ENCODE data around the gene POLK. TPM values are rescaled to one million over a fixed set of nuclear protein-coding genes. Genes with fewer than 3 reads are reported as not detected.
"Not testable (repeated sequence)": the region's sequence is repeated elsewhere in the genome, so short reads cannot be mapped to it uniquely, and the experiment has no call there.

POLK gene
- total RNA-seq, 1 donor from 2014 or later, result 34.5 TPM

DNA sequence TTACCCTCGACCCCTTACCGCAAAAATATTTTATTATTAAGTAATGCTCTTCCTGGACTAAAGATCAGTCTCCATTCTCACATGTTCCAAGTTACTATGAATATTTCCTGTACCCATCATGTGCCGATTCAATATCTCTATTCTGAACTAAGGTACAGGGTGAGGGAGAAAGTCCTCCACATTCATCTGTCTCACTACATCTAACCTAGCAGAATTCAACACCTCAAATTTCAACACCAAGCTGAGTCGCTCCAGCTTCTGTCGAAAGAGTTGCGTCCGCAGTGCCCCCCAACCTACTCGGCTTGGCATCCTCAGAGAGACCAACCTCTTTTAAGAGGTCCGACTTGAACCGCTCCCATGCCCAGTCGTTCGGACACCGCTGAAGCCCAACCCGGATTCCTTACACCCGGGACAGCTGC lies 1.3 kb upstream of the POLK start:
- intact Hi-C loops (cut with micrococcal nuclease), result loop anchor here (2.0 to 5.0 kb wide), 5 partner anchors 643 to 1520 kb away; partner anchors contain the start of genes AGGF1, FAM169A and HEXB

DNA sequence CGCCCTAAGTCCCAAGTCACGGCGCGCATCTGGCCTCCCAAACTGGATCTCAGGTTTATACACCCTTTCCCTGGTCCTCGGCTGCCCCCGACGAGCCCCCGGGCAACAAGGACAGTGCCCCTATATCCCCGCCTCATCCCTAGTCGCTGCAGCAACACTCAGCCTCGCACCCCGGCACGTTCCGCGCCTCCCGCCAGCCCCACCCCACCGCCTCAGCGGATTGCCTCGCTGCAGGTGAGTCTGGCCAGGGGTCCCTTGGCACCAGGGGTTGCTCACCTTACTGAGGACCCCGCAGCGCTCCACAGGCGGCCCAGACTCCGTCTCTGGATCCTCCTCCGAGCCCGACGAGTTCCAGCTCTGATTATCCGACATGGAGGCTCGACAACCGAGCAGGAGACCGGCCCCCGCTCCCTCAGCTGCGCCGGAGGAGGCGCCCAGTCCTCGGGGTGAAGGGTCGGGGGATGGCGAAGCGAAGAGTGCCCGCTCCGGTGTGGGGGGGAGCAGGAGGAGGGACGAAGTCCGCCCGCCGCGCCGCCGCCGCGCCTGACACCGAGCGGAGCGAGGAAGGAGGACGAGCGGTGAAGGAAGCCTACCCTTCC lies 756 bp upstream of the POLK start:
- intact Hi-C loops (cut with micrococcal nuclease), result loop anchor here (1.0 to 5.0 kb wide), 15 partner anchors 56 to 1946 kb away; partner anchors contain the start of genes AGGF1, ANKRA2, FAM169A and GFM2

DNA sequence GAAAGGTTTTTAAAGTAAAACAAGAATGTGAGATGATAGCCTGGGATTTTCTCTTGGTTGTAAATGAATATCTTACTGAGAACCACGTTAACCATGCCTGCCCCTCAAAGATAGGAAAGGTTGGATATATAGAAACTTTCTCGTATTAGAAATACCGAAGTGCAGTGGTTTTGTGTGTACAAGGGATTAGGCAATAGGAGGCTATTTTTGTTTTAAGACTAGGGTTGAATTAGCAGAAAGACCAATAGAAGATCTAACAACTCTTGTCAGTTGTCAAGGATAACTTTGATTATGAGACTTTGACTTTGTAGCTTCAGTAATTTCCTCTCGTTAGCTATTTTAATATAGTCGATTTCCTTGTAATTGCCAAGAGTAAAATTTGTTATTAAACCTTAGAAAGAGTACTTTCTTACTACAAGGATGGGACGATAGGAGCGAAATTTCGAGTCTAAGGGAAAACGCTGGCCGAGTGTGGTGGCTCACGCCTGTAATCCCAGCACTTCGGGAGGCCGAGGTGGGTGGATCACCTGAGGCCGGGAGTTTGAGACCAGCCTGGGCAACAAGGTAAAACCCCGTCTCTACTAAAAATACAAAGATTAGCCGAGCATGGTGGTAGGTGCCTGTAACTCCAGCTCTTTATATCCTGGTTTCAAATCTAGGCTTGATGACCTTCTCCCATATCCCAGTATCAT lies 838 bp downstream of the POLK start:
- intact Hi-C loops (cut with micrococcal nuclease), result loop anchor here (1.0 to 5.0 kb wide), 4 partner anchors 645 to 1035 kb away; partner anchors contain the start of gene FAM169A

DNA sequence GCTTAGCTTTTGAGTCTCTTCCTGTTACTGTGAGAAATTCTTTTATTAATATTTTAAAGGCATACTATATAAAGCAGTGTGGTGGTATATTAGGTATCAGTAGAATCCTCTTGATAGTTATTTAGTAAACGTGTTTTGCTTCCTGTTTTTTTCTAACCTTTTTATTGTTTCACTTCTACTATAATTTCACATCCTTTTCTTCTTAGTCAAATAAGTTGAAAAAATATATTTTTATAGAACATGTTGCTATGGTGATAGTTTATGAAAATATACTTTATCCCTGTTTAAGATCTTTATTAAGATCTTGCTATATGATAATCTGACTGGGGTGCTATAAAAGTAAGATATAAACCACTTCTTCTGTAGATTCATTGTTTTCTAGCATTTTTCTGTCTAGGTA lies 2.1 kb downstream of the POLK start:
- intact Hi-C loops (cut with micrococcal nuclease), result loop anchor here (5.0 kb wide), 3 partner anchors 647 to 937 kb away; partner anchors contain the start of gene FAM169A

DNA sequence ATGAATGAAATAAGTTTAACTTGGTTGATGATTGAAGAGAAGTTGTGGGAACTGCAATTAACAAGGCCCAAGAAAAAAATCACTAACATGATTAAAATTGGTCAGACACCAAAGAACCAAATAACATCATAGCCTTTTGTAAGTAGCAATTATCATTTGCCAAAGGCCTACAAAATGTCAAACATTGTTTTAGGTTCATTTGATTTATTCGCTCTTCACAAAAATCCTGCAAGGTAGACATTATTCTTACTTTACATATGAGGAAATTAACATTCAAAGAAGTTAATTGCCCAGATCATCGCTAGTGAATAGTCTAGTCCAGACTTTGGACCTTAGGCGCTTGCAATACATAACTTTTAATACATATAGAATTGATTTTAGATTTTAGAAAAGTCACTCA lies 2.6 kb downstream of the POLK start:
- intact Hi-C loops (cut with micrococcal nuclease), result loop anchor here (5.0 kb wide), 3 partner anchors 647 to 937 kb away; partner anchors contain the start of gene FAM169A

DNA sequence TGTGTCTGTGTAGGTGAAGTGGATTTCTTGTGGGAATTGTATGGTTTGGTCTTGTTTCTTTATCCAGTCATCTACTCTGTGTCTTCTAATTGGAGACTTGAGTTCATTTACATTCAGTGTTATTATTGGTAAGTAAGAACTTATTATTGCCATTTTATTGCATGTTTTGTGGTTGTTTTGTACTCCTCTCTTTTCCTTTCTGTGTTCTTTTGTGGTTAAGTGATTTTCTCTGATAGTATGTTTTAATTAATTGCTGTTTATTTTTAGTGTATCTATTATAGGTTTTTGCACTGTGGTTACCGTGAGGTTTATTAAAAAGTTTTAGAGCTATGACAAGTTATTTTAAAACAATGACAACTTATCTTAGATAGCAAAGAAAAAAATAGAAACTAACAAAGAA lies 8.1 kb downstream of the POLK start:
- intact Hi-C loops (cut with micrococcal nuclease), result no loop called here

DNA sequence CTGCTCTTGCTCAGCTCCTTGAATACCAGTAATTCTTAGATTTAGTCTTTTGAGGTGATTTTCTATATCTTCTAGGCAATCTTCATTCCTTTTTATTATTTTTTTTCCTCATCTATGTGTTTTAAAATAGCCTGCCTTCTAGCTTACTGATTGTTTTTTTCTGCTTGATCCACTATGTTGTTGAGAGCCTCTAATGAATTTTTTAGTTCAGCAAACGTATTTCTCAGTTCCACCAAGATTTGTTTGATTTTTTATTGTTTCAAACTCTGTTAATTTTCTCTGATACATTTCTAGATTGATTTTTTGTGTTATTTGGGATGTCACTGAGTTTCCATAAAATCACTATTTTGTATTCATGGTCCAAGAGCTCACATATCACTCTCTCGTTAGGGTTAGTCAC lies 9.5 kb downstream of the POLK start:
- intact Hi-C loops (cut with micrococcal nuclease), result no loop called here

DNA sequence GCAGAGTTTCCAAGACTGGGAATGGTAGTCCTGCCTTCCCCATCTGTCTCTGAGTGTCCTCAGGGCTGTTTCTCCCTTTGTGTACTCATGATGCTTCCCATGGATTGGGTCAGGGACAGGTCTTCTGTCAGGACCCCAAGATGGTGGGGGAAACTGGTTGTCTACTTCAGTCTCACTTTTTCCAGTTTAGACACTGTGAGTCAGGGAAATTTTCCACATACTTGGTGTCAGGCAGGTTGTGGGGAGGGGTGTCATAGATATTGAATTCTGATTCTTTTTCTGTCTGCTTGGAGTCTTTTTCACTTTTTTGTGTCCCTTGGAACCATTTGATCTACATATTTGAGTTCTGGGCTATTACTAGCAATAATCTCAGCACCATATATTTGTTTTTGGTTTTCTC lies 10.3 kb downstream of the POLK start:
- intact Hi-C loops (cut with micrococcal nuclease), result no loop called here

DNA sequence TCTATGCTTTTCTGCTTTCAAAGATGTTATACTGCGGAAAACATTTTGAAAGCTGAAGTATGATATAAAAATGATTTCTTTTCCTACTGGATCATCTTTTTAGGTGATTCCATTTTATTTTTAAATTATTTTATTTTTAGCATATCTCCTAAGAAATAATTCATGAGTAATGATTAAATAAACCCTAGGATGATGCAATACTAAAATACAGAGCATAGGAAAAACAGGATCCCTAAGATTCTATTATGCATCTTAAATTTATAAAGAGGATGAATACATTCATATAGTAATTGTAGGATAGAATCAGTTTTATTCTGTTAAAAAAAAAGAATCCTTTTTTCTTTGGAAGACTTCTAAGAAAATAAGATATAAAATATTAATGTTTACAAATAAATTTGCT lies 10.9 kb downstream of the POLK start:
- intact Hi-C loops (cut with micrococcal nuclease), result no loop called here

DNA sequence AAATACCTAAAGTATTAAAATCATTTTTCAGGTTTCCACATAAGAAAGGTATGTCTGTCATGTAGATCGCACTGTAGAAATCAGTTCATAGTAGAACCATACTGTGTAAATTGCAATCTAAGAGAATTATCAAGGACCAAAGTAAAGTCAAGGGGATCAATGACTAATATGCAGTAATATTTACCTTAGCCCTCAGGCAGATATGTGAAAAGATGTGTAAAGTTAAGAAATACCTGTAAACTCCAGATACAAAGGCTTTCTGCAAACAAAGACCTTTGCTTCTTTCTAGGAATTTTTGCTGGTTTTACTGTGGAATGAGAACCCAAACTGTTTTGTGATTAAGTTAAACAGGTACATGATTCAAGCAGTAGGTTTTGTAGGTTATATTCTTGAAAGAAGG lies 11.6 kb downstream of the POLK start:
- intact Hi-C loops (cut with micrococcal nuclease), result no loop called here

DNA sequence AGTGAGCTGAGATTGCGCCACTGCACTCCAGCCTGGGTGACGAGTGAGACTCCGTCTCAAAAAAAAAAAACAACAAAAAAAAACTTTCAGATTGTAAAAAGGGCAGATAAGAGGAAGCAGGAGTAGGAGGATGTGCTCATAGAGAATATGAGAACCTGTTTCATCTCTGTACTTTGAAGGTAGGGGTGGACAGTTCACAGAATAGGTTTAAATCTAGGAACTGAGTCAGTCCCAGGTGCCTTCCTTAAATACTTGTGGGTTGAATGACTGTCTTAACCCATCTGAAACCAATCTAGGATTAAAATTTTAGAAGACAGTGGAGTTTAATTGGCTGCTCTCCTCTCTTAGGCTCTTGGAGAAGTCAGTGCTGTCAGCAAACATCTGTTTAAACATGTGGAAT lies 12.4 kb downstream of the POLK start:
- intact Hi-C loops (cut with micrococcal nuclease), result loop anchor here (2.0 kb wide), 1 partner anchor 43 kb away; no protein-coding TSS in a partner anchor

DNA sequence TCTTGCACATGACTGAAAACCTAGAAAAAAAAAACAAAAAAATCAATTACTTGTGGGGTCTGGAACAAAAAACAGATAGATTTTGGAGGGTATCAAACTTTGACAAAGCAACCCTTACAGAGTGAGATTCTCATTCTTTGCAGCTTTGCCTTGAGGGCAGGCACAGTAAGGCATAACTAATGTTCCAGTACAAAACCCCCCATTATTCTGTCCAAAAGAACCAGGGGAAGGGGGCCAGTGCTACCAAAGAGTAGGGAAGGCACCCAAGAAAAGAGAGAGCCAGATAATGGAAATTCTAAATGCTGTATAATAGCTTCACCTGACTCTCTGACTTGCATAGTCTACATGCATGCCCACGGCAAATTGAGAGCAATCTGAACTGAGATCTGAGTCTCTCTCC lies 12.9 kb downstream of the POLK start:
- intact Hi-C loops (cut with micrococcal nuclease), result loop anchor here (2.0 kb wide), 1 partner anchor 42 kb away; no protein-coding TSS in a partner anchor

DNA sequence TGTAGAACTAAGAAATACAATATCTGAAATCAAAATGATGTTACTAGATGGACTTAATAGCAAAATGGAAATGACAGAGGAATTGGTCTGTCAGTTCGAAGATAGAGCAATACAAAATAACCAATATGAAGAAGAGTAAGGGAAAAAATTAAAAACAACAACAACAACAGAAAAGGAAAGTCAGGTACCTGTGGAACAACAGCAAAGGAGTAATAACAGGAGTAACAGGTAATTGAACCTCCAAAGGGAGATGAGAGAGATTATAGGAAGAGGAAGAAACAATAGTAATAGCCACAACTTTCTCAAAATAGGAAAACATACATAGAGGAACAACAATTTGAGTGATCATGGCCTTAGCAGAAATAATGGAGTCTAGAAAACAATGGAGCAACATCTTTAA lies 13.7 kb downstream of the POLK start:
- intact Hi-C loops (cut with micrococcal nuclease), result loop anchor here (2.0 kb wide), 1 partner anchor 41 kb away; no protein-coding TSS in a partner anchor

DNA sequence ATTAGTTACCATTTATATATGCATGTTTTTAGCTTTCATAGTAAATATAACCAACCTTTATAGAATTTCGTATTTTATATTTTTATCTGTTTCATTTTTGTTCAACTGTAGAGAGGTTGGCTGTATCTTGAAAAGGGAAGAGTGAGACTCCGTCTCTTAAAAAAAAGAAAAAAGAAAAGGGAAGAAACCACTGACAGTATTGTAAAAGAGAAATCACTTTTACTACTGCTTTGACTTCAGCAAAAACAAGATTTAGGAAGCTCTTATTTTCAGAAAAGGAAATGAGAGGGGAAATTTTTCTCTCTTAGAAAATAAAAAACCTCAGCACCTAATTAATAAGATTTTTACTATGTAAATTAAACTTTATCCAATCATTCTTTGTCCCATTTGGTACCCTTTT lies 14.4 kb downstream of the POLK start:
- intact Hi-C loops (cut with micrococcal nuclease), result no loop called here

DNA sequence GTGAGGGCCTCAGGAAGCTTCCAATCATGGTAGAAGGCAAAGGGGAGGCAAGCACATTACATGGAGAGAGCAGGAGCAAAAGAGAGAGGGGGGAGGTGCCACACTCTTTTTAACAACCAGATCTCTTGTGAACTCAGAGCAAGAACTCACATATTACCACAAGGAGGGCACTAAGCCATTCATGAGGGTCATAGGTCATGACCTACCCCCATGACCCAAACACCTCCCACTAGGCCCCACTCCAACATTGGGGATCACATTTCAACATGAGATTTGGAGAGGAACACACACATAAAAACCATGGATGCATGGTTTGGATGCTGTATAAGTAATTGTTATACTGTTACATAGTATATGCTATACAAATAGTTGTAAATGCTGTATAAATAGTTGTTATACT lies 17.5 kb downstream of the POLK start:
- intact Hi-C loops (cut with micrococcal nuclease), result no loop called here

DNA sequence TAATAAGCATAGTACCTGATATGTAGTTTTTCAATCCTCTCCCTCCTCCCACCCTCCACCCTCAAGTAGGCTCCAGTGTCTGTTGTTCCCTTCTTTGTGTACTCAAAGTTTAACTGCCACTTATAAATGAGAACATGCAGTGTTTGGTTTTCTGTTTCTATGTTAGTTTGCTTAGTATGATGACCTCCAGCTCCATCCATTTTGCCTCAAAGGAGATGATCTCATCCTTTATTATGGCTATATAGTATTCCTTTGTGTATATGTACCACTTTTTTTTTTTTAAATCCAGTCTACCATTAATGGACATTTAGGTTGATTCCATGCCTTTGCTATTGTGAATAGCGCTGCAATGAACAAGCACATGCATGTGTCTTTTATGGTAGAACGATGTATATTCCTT lies 20.5 kb downstream of the POLK start:
- intact Hi-C loops (cut with micrococcal nuclease), result no loop called here

DNA sequence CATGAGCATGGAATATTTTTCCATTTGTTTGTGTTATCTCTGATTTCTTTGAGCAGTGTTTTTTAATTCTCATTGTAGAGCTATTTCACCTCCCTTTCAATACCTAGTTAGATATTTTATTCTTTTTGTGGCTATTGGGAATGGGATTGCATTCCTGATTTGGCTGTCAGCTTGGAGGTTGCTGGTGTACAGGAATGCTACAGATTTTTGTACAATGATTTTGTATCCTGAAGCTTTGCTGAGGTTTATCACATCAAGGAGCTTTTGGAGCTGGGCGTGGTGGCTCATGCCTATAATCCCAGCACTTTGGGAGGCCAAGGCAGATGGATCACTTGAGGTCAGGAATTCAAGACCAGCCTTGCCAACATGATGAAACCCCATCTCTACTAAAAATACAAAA lies 22.0 kb downstream of the POLK start:
- intact Hi-C loops (cut with micrococcal nuclease), result not testable (repeated sequence)

DNA sequence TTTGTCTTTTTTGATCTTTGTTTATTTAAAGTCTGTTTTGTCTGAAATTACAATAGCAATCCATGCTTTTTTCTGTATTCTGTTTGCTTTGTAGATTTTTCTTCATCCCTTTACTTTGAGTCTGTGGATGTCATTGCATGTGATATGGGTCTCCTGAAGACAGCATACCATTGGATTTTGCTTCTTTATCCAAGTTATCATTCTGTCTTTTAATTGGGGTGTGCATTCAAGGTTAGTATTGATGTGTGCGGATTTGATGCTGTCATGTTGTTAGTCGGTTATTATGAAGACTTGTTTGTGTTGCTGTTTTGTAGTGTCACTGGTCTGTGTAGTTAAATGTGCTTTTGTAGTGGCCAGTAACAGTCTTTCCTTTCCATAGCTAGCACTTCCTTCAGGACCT lies 23.0 kb downstream of the POLK start:
- intact Hi-C loops (cut with micrococcal nuclease), result no loop called here

DNA sequence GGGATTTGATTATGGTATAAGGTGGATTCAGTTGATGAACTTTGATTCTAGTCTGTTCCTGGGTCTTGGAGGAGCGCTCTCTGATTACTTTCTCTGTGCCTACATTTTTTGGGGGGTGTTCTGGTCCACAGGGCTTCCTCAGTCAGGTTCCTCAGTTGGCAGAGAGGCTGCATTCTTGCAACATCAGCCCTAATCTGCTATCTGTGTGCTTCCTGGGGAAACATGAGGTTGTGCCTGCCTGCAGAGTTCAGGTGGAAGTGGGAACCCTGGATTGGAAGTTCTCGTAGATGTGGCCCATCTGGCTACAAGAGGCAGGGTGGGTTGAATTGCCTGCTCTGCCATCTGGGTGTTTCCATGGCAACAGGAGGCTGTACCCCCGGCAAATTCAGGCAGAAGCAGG lies 24.5 kb downstream of the POLK start:
- intact Hi-C loops (cut with micrococcal nuclease), result no loop called here

DNA sequence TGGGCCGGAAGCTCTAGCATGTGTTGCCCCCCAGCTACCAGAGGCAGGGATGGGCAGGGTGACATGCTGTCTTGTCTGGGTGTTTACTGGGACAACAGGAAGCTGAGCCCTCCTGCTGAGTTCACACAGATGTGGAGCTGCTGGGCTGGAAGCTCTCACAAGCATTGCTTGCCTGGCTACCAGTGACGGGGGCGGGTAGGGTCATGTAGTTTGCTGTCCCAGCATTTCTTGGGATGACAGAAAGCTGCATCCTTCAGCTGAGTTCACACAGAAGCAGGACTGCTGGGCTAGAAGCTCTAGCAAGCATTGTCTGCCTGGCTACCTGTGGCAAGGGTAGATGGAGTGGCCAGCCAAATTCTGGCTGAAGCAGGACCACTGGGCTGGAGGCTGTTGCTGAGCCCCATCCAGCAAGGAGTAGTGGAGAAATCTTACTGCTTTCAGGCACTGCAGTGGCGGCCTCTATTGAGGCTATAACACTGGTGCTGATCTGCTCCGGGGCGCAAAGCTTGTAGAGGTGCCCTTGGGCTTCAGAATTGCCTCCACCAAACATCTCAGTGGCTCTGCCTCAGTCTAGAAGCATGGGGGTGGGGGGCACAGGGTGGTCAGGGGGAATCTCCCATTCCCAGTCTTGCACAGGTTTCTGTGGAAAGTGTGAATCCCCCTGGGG lies 25.1 kb downstream of the POLK start:
- intact Hi-C loops (cut with micrococcal nuclease), result no loop called here

DNA sequence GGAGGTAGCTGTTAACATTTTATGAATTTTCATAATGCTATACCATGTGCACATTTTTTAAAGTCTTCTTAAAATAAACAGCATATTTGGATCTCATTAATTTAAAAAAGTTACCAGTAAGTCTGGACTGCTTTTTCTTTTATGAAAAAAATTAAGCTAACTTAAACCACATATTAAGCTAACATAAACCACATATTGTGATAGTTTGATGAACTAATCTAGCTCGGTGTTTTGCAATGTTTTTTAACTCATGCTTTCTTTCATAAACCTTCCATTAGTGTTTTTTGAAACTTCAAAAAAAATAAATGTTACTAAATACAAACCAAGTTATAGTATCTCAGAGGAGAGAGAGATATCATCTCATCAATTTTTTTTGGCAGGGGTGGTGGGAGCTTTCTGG lies 26.5 kb downstream of the POLK start:
- intact Hi-C loops (cut with micrococcal nuclease), result no loop called here

DNA sequence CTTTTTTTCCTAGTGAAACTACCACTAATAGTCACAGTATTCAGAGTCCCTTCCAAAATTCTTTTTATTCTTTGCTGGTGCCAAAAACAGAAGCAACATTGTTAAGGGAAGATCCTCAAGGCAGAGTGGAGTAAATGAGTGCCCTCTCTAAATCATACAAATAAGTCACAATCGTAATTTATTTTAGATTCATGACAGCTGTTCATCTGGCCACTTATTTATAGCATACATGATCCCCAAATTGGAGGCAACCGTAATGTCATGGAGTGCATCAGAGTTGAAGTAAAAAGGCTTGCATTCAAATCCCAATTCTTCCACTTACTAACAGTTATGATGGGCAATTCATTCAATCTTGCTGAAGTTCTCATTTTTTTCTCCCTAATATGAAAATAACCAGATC lies 33.4 kb downstream of the POLK start:
- intact Hi-C loops (cut with micrococcal nuclease), result no loop called here
